ENCODE measurements around the gene VIP. TPM values are rescaled to one million over a fixed set of nuclear protein-coding genes. Genes with fewer than 3 reads are reported as not detected.

Gene VIP
- polyA plus RNA-seq, 1 of the 3 experiments (the other 2 are of a cell fraction) = 2.5 TPM

DNA sequence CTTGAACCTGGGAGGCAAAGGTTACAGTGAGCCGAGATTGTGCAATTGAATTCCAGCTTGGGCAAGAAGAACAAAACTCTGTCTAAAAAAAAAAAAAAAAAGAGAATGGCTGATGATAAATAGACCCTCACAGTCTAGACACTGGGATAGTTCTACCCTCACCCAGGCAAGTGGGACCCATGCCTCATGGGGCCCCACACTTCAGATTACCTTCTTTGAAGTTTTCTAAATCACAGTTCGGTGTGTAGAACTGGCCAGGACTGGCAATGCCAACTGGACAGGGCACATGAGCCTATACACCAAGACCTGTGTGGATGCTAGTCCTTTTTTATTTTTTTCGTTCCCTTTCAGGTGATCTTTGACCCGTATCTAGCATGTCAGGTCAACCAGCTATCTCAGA, 24.3 kb upstream of the VIP start:
- H4K20me1 ChIP-seq (ENCODE audit: insufficient read depth) = no peaks in the 10 kb centered on the region
- no peak overlapping the region for H3K27ac ChIP-seq (ENCODE audit: low read depth in 2 of 2, low read length in 1 of 2)
- H3K4me1 ChIP-seq (ENCODE audit: control insufficient read depth in 1 of 2, insufficient read depth in 2 of 2, low read depth in 1 of 2, low read length in 1 of 2) = peaks cover 0 to 2% of the 10 kb centered on the region in 2 experiments; a peak in 1 of 4 replicates
- no peak for DNase-seq
- H2AFZ ChIP-seq (ENCODE audit: low read depth) = no peak overlapping the region
- 49% methylated on average over 4 of the region's 4 CpGs for WGBS (ENCODE audit: low lambda C conversion rate)
- peaks cover 28% of the 10 kb centered on the region for H3F3A ChIP-seq (replicated peaks; ENCODE audit: insufficient read depth)
- H3K9ac ChIP-seq = no peak overlapping the region
- no peak overlapping the region for H3K4me3 ChIP-seq (ENCODE audit: low read depth in 2 of 2, low read length in 1 of 2)
- H3K79me2 ChIP-seq (ENCODE audit: insufficient read depth) = peaks cover 13% of the 10 kb centered on the region; the same call in 1 of the 2 replicates
- H3K9me2 ChIP-seq = no peaks in the 10 kb centered on the region
- H3K36me3 ChIP-seq (replicated peaks in 1 of 2; ENCODE audit: control insufficient read depth in 1 of 2, insufficient read depth in 2 of 2, low read length in 1 of 2) = no peaks in the 10 kb centered on the region
- no peaks in the 10 kb centered on the region for H3K9me3 ChIP-seq
- no peak overlapping the region for H3K4me2 ChIP-seq
- ChIA-PET CTCF (interaction anchor here (0.7 kb wide), 1 partner anchor 889 kb away, joined by 3 read pairs; no protein-coding TSS in a partner anchor), POLR2A (no interaction called here)
- TF ChIP-seq FOXJ3 (CRISPR knock-in tag; IDR thresholded peaks at IDR 0.05) = no peak
- TF ChIP-seq RAD21 (IDR thresholded peaks at IDR 0.05; ENCODE audit: low read length) = no peak
- TF ChIP-seq, protein P1, sequence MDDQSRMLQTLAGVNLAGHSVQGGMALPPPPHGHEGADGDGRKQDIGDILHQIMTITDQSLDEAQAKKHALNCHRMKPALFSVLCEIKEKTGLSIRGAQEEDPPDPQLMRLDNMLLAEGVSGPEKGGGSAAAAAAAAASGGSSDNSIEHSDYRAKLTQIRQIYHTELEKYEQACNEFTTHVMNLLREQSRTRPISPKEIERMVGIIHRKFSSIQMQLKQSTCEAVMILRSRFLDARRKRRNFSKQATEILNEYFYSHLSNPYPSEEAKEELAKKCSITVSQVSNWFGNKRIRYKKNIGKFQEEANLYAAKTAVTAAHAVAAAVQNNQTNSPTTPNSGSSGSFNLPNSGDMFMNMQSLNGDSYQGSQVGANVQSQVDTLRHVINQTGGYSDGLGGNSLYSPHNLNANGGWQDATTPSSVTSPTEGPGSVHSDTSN (IDR thresholded peaks at IDR 0.05) = no peak
- TF ChIP-seq, protein P2, sequence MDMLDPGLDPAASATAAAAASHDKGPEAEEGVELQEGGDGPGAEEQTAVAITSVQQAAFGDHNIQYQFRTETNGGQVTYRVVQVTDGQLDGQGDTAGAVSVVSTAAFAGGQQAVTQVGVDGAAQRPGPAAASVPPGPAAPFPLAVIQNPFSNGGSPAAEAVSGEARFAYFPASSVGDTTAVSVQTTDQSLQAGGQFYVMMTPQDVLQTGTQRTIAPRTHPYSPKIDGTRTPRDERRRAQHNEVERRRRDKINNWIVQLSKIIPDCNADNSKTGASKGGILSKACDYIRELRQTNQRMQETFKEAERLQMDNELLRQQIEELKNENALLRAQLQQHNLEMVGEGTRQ (IDR thresholded peaks at IDR 0.05; ENCODE audit: borderline replicate concordance, low read depth, low read length) = no peak
- no peak for TF ChIP-seq ELF1 (IDR thresholded peaks at IDR 0.05)
- TF ChIP-seq RXRA (IDR thresholded peaks at IDR 0.05; ENCODE audit: borderline replicate concordance, low read depth) = no peak
- TF ChIP-seq, protein P3, sequence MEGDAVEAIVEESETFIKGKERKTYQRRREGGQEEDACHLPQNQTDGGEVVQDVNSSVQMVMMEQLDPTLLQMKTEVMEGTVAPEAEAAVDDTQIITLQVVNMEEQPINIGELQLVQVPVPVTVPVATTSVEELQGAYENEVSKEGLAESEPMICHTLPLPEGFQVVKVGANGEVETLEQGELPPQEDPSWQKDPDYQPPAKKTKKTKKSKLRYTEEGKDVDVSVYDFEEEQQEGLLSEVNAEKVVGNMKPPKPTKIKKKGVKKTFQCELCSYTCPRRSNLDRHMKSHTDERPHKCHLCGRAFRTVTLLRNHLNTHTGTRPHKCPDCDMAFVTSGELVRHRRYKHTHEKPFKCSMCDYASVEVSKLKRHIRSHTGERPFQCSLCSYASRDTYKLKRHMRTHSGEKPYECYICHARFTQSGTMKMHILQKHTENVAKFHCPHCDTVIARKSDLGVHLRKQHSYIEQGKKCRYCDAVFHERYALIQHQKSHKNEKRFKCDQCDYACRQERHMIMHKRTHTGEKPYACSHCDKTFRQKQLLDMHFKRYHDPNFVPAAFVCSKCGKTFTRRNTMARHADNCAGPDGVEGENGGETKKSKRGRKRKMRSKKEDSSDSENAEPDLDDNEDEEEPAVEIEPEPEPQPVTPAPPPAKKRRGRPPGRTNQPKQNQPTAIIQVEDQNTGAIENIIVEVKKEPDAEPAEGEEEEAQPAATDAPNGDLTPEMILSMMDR (IDR thresholded peaks at IDR 0.05) = no peak
- TF ChIP-seq YY1 (IDR thresholded peaks at IDR 0.05; ENCODE audit: low read depth) = no peak
- no peak for TF ChIP-seq SIN3A (IDR thresholded peaks at IDR 0.05; ENCODE audit: borderline replicate concordance, low read depth, low read length)
- TF ChIP-seq TEAD4 (IDR thresholded peaks at IDR 0.05; ENCODE audit: borderline replicate concordance, insufficient read depth) = no peak
- TF ChIP-seq, protein P4, sequence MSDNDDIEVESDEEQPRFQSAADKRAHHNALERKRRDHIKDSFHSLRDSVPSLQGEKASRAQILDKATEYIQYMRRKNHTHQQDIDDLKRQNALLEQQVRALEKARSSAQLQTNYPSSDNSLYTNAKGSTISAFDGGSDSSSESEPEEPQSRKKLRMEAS (IDR thresholded peaks at IDR 0.05; ENCODE audit: low read depth) = no peak
- TF ChIP-seq, protein P5, sequence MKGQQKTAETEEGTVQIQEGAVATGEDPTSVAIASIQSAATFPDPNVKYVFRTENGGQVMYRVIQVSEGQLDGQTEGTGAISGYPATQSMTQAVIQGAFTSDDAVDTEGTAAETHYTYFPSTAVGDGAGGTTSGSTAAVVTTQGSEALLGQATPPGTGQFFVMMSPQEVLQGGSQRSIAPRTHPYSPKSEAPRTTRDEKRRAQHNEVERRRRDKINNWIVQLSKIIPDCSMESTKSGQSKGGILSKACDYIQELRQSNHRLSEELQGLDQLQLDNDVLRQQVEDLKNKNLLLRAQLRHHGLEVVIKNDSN (IDR thresholded peaks at IDR 0.05; ENCODE audit: borderline replicate concordance, low read depth) = no peak
- TF ChIP-seq RFX5 (IDR thresholded peaks at IDR 0.05; ENCODE audit: low read length) = no peak
- TF ChIP-seq RCOR1 (IDR thresholded peaks at IDR 0.05; ENCODE audit: low read length) = no peak
- no peak for TF ChIP-seq GABPA (IDR thresholded peaks at IDR 0.05; ENCODE audit: low read depth)
- no peak for TF ChIP-seq SMC3 (IDR thresholded peaks at IDR 0.05; ENCODE audit: low read depth, low read length)
- TF ChIP-seq EZH2phosphoT487 (IDR thresholded peaks at IDR 0.05; ENCODE audit: borderline replicate concordance, low read depth) = no peak
- TF ChIP-seq NRF1 (IDR thresholded peaks at IDR 0.05; ENCODE audit: low read depth, low read length) = no peak
- no peaks in the 10 kb centered on the region for H3K27me3 ChIP-seq (ENCODE audit: insufficient read depth)
